ENCODE data around the gene GLYATL1.
"Not testable (repeated sequence)": the region's sequence is repeated elsewhere in the genome, so short reads cannot be mapped to it uniquely, and the experiment has no call there.

Gene GLYATL1

DNA sequence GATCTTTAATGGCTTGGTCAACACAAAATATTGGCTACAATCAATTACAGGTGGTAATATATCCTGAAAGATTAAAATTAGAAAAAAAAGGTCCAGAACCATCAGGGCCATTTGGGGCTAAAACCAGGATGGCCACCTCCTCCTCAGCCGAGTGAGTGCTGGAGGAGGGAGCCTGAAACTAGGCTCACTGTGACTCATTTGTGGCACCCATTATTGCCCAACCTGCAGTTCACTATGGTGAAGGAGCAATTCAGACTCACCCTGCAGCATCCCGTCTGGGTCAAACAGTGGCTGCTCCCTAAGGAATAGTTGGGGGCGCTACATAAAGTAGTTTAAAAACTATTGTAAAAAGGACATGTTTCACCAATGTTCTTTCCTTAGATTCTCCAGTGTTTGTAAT lies 60.7 kb downstream of the GLYATL1 start:
- no peak for DNase-seq

DNA sequence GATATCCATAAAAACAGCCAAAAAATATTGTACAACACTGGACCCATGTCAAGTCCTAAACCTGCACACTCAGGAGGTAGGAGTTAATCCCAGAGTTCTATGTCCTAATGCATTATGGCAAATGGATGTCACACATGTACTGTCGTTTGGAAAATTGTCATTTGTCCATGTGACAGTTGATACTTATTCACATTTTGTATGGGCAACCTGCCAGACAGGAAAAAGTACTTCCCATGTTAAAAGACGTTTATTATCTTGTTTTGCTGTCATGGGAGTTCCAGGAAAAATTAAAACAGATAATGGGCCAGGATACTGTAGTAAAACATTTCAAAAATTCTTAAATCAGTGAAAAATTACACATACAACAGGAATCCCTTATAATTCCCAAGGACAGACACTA lies 62.7 kb downstream of the GLYATL1 start:
- DNase-seq: not testable (repeated sequence)
